Measurements from ENCODE around the gene C3orf70.
A peak's percentile ranks its signal among the peaks of the same experiment; 100 is the strongest.

Gene C3orf70

DNA sequence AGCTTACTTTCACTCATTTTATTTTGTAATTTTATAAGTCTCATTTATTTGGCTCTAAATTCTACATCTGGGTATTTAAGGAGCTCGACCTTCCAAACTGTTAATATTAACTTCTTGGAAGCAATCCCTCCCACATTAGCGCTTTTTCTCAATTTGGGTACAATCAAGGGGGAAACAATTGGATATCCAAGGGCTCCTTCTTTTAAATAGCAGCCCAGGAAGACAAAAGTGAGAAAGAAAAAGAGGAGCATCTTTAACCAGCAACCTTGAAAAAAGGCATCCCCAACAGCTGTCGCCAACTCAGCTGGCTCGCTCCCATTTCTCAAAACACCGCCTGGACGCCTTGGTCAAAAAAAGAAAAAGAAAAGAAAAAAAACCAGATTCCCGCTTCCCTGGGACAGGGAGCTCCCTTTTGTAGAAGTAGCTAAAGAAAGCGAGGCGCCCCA, 873 bp downstream of the C3orf70 start:
- TF ChIP-seq, protein P1, sequence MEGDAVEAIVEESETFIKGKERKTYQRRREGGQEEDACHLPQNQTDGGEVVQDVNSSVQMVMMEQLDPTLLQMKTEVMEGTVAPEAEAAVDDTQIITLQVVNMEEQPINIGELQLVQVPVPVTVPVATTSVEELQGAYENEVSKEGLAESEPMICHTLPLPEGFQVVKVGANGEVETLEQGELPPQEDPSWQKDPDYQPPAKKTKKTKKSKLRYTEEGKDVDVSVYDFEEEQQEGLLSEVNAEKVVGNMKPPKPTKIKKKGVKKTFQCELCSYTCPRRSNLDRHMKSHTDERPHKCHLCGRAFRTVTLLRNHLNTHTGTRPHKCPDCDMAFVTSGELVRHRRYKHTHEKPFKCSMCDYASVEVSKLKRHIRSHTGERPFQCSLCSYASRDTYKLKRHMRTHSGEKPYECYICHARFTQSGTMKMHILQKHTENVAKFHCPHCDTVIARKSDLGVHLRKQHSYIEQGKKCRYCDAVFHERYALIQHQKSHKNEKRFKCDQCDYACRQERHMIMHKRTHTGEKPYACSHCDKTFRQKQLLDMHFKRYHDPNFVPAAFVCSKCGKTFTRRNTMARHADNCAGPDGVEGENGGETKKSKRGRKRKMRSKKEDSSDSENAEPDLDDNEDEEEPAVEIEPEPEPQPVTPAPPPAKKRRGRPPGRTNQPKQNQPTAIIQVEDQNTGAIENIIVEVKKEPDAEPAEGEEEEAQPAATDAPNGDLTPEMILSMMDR (IDR thresholded peaks at IDR 0.05; ENCODE audit: control insufficient read depth, extremely low read depth, insufficient read depth): no peak
- no peak overlapping the region for H3K4me3 ChIP-seq (ENCODE audit: low read depth, low read length)
- no peak for DNase-seq (ENCODE audit: low read depth)

DNA sequence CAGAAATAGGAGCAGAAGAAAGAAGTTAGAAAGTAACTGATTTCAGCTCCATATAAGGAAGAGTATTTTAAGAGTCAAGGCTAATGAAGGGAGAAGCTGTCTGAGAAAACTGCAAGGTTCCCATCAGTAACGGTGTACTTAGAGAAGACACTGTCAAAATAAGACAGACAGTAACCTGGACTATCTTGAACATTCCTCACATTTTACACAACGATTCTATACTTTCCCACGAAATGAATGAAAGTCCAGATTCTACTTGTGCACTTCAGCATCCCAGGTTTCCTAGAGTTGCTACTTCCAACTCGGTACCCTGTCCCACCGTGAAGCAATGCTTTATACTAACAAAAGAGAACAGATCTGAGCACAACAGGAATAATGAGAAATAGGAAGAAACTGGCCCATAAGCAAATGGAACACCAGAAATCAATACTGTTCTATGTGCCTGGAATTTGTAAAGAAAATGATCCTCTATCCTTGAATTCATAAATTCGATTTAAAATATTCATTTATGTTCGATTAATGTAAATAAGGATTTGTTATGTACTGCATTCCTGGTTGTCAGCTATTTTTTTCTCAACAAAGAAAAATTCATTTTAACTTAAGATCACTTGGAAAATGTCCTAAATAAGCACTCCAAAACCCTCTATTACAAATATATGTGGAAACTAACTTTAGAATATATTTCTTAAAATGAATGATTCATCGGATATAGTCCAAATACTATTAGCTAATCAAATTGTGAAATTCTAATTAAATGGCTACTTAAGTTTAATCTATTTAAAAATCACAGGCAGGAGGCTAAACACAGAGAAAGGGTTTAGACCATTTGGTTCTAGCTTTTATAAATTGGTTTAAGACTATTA, 1.5 kb downstream of the C3orf70 start:
- TF ChIP-seq, protein P1 (IDR thresholded peaks at IDR 0.05; ENCODE audit: control insufficient read depth, extremely low read depth, insufficient read depth): no peak
- no peak for DNase-seq (ENCODE audit: low read depth)
- H3K4me3 ChIP-seq (ENCODE audit: low read depth, low read length): no peak overlapping the region

DNA sequence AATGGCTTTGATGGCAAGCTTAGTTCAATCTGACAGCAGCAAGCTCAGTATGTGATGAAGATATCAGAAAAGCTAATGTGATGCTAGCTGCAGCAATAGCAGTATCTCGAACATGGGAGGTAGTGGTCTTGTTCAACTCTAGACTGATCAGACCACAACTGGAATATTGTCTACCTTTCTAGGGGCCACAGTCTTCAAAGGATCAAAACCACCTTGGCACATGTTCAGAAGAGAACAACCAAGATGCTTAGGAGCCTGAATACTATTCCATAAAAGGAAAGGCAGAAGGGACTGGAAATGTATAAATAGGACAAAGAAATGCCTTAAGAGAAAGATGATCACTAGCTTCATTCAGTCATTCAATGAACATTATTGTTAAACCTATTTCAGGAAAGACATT, 2.3 kb downstream of the C3orf70 start:
- DNase-seq (ENCODE audit: low read depth): no peak
- TF ChIP-seq, protein P1 (IDR thresholded peaks at IDR 0.05; ENCODE audit: control insufficient read depth, extremely low read depth, insufficient read depth): no peak
- H3K4me3 ChIP-seq (ENCODE audit: low read depth, low read length): no peak overlapping the region

DNA sequence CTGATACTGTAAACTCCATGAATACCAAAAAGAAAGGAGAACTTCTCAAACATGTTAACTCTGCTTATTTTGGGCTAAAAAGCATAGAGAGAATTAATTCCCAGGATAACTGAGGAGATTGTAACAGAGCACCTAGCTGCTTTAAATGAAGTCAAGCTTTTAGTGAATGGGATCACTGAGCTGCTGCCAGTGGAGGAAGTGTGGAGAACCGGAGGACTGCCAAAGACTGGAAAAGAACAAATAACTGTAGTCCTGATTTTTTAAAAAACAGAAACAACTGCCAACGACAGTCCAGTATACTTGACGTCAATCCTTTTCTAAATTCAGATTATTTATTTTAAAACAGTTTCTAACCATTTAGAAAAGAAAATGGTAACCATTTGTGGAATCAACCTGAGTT, 3.3 kb downstream of the C3orf70 start:
- H3K4me3 ChIP-seq (ENCODE audit: low read depth, low read length): no peak overlapping the region
- DNase-seq (ENCODE audit: low read depth): peak; percentile 6
- TF ChIP-seq, protein P1 (IDR thresholded peaks at IDR 0.05; ENCODE audit: control insufficient read depth, extremely low read depth, insufficient read depth): no peak

DNA sequence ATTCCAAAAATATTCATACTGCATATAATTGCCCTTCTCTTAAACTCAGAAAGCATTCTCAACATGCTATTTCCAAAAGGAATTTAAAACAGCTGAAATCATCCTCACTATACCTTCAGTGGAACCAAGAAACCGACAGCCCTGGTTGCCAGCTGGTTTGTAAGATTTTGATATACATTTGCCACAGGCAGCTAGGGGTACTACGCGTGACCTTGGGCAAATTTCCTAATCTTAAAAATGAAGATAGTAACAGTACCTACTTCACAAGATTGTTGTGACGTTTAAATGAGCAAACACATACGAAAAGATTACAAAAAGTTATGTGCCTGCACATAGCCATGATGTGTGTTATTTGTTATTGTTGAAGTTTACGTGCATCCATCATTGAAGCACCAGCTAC, 7.3 kb downstream of the C3orf70 start:
- TF ChIP-seq, protein P1 (IDR thresholded peaks at IDR 0.05; ENCODE audit: control insufficient read depth, extremely low read depth, insufficient read depth): no peak
- no peak for DNase-seq (ENCODE audit: low read depth)
- H3K4me3 ChIP-seq (ENCODE audit: low read depth, low read length): no peak overlapping the region

DNA sequence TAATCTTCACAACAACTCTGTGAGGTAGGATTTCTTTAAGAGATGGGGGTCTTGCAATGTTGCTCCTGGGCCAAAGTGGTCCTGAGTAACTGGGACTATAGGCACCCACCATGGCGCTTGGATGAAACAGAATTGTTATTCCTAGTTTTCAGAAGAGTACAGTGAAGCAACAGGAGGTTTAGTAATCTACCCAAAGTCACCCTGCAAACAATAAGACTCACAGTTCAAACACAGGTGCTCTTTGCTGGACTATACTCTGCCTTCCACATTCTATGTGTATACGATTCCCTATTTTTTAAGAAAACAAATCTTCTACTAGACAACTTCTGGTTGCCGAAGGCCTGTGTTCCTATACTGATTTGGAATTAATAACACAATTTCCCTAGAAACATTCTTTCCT, 8.1 kb downstream of the C3orf70 start:
- TF ChIP-seq, protein P1 (IDR thresholded peaks at IDR 0.05; ENCODE audit: control insufficient read depth, extremely low read depth, insufficient read depth): no peak
- DNase-seq (ENCODE audit: low read depth): no peak
- H3K4me3 ChIP-seq (ENCODE audit: low read depth, low read length): no peak overlapping the region

DNA sequence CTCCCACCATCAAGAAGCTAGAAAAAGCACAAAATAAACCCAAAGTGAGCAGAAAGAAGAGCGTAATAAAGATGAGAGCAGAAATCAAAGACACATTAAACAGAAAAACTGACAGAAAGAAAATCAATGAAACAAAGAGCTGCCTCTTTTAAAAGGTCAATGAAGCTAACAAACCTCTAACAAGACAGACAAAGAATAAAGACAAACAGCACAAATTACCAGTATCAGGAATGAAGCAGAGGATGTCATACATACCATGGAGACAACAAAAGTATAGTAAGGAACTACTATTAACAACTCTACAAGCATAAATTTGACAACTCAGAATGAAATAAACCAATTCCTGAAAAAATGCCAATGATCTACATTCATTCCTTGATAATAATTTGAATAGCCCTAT, 15.0 kb downstream of the C3orf70 start:
- TF ChIP-seq, protein P1 (IDR thresholded peaks at IDR 0.05; ENCODE audit: control insufficient read depth, extremely low read depth, insufficient read depth): no peak
- no peak overlapping the region for H3K4me3 ChIP-seq (ENCODE audit: low read depth, low read length)
- no peak for DNase-seq (ENCODE audit: low read depth)

Data from LNCaP clone FGC (cell line).